A673 (cell line): ENCODE results near the gene RSPRY1. TPM values are rescaled to one million over a fixed set of nuclear protein-coding genes. Genes with fewer than 3 reads are reported as not detected.
"Not testable (repeated sequence)": the region's sequence is repeated elsewhere in the genome, so short reads cannot be mapped to it uniquely, and the experiment has no call there.

Experiments used
- BruUV-seq: library from RNA; stranded (reverse); fragments of 400-500 nt; replicated peaks from 2 replicates; lab custom pipeline; 2021; lab: Mats Ljungman, UMichigan
- CTCF ChIA-PET: fragments of 300-600 bp; sonication (Branson Sonifier 250); formaldehyde crosslinking; loops from one replicate; lab custom pipeline; 2022; ENCODE audit warnings: antibody characterized with exemption; lab: Charles Lee
- POLR2A ChIA-PET: fragments of 300-600 bp; sonication (Branson Sonifier 250); formaldehyde crosslinking; loops from one replicate; lab custom pipeline; 2022; ENCODE audit warnings: antibody characterized with exemption; ENCODE audit not compliant: low non-redundant PET; lab: Charles Lee
- DNase-seq: peaks from one replicate; pipeline ENCODE4 v3.0.0-alpha.2; 2015; ENCODE audit warnings: low spot score
- H3K27ac ChIP-seq: fragments of 200-600 bp; sonication (generic); 2 replicates; pipeline ENCODE4 v1.5.1; 2016; ENCODE audit warnings: mixed run types, low read depth, mild to moderate bottlenecking, mixed read lengths, antibody characterized with exemption, low read length; ENCODE audit not compliant: poor library complexity, severe bottlenecking
- H3K27me3 ChIP-seq: fragments of 200-600 bp; sonication (generic); replicated peaks from 2 replicates; pipeline ENCODE4 v1.6.1; 2017; ENCODE audit warnings: mixed run types, low read depth, mild to moderate bottlenecking, mixed read lengths, antibody characterized with exemption, low read length; ENCODE audit not compliant: insufficient read depth, poor library complexity
- H3K36me3 ChIP-seq: fragments of 200-600 bp; sonication (generic); 2 replicates; pipeline ENCODE4 v1.6.1; 2016; ENCODE audit warnings: mixed run types, mild to moderate bottlenecking, mixed read lengths, antibody characterized with exemption, low read length; ENCODE audit not compliant: insufficient read depth, poor library complexity, severe bottlenecking
- H3K4me1 ChIP-seq: fragments of 200-600 bp; sonication (generic); 2 replicates; pipeline ENCODE4 v1.6.1; 2017; ENCODE audit warnings: mixed run types, mild to moderate bottlenecking, mixed read lengths, antibody characterized with exemption, low read length; ENCODE audit not compliant: insufficient read depth, poor library complexity, severe bottlenecking
- H3K4me3 ChIP-seq: fragments of 200-600 bp; sonication (generic); 2 replicates; pipeline ENCODE4 v1.5.1; 2016; ENCODE audit warnings: low read depth, mixed run types, mild to moderate bottlenecking, mixed read lengths, low read length; ENCODE audit not compliant: poor library complexity, severe bottlenecking
- H3K9me3 ChIP-seq: fragments of 200-600 bp; sonication (generic); 2 replicates; pipeline ENCODE4 v1.6.1; 2016; ENCODE audit warnings: mixed run types, low read depth, mild to moderate bottlenecking, mixed read lengths, antibody characterized with exemption, low read length; ENCODE audit not compliant: poor library complexity, severe bottlenecking
- CTCF ChIP-seq: fragments of 300-800, 200-600 bp; sonication (generic); conservative IDR thresholded peaks from 2 replicates; pipeline ENCODE4 v1.5.1; 2017; ENCODE audit warnings: low read depth, mild to moderate bottlenecking, antibody characterized with exemption, low read length, moderate library complexity, mixed read lengths
- EZH2 ChIP-seq: fragments of 200-600 bp; sonication (generic); IDR thresholded peaks from 2 replicates; pipeline ENCODE4 v1.6.1; 2017; ENCODE audit warnings: borderline replicate concordance, low read depth, mild to moderate bottlenecking, mixed read lengths, antibody characterized with exemption, low read length; ENCODE audit not compliant: poor library complexity, severe bottlenecking
- intact Hi-C: fragments of 100-400 bp; cut with micrococcal nuclease; formaldehyde crosslinking; loops from one replicate; pipeline ENCODE4 v1.10.0; 2022; ENCODE audit not compliant: unreplicated experiment
- total RNA-seq: library from RNA; stranded (reverse); gene quantifications from 2 replicates; pipeline ENCODE4 v1.2.3, GENCODE V29; 2021

Gene RSPRY1
- total RNA-seq, 1 experiment from 2014 or later: 45.6 TPM

- TF ChIP-seq EZH2 (no peak), CTCF (no peak)
- no peaks in the 10 kb centered on the region for H3K9me3 ChIP-seq
- H3K4me3 ChIP-seq: no peak overlapping the region
- no peak overlapping the region for H3K27ac ChIP-seq
- POLR2A ChIA-PET: no interaction called here
- no TSS peak for BruUV-seq
- intact Hi-C loops: no loop called here
- H3K36me3 ChIP-seq: peaks cover 3% of the 10 kb centered on the region
- no peak for DNase-seq
- CTCF ChIA-PET: no interaction called here
- peaks cover 20% of the 10 kb centered on the region for H3K4me1 ChIP-seq
- H3K27me3 ChIP-seq: no peaks in the 10 kb centered on the region
These were observed 2.5 kb downstream of the RSPRY1 start for GRCh38 chr16:57188711-57189002.

GRCh38 chr16:57189527-57189926 lies 3.4 kb downstream of the RSPRY1 start:
- CTCF ChIA-PET, H3K4me3 ChIP-seq, POLR2A ChIA-PET, H3K27me3 ChIP-seq, intact Hi-C loops, H3K9me3 ChIP-seq, DNase-seq, H3K36me3 ChIP-seq, BruUV-seq, H3K27ac ChIP-seq: not testable (repeated sequence)
- H3K4me1 ChIP-seq: peaks cover 27% of the 10 kb centered on the region

- no TSS peak for BruUV-seq
- H3K27ac ChIP-seq: peak overlapping the region; percentile 24
- POLR2A ChIA-PET: no interaction called here
- no peak overlapping the region for H3K4me3 ChIP-seq
- H3K36me3 ChIP-seq: peaks cover 3% of the 10 kb centered on the region
- TF ChIP-seq CTCF (no peak), EZH2 (no peak)
- no peaks in the 10 kb centered on the region for H3K9me3 ChIP-seq
- CTCF ChIA-PET: no interaction called here
- intact Hi-C loops: no loop called here
- no peaks in the 10 kb centered on the region for H3K27me3 ChIP-seq
- peaks cover 24% of the 10 kb centered on the region for H3K4me1 ChIP-seq
- no peak for DNase-seq
These were observed 4.0 kb downstream of the RSPRY1 start for GRCh38 chr16:57190136-57190535.

- H3K9me3 ChIP-seq: no peaks in the 10 kb centered on the region
- peaks cover 24% of the 10 kb centered on the region for H3K4me1 ChIP-seq
- H3K27ac ChIP-seq: peak overlapping the region; percentile 24
- intact Hi-C loops: no loop called here
- H3K36me3 ChIP-seq: peaks cover 3% of the 10 kb centered on the region
- no peaks in the 10 kb centered on the region for H3K27me3 ChIP-seq
- peak; percentile 18 for DNase-seq
- BruUV-seq: no TSS peak
- TF ChIP-seq EZH2: no peak
- no peak for TF ChIP-seq CTCF
- ChIA-PET POLR2A (no interaction called here), CTCF (no interaction called here)
- H3K4me3 ChIP-seq: no peak overlapping the region
These were observed 5.0 kb downstream of the RSPRY1 start for GRCh38 chr16:57191056-57191571.
